GM18907 (cell line): ENCODE measurements around the gene USP8.

Source experiments
- ATAC-seq: cut with Tn5 transposase; IDR thresholded peaks from one replicate; pipeline ENCODE4 v1.9.1; 2021; ENCODE audit warnings: mild to moderate bottlenecking, moderate library complexity; ENCODE audit not compliant: unreplicated experiment

Gene USP8

DNA sequence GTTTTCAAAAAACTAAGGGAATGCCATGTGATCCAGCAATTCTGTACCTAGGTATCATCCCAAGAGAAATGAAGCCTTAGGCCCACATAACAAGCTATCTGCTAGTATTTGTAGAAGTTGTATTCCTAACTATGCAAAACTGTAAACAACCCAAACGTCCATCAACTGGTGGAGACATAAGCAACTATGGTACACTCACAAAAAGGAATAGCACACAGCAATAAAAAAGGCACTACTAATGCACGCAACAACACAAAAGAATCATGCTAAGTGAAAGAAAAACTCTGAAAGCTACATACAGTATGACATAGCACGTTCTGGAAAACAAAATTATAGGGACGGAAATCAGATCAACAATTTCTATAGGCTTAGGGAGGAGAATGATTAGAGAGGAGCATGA is 107.0 kb downstream of the USP8 start:
- no peak for ATAC-seq

- ATAC-seq, result no peak
Measured at GRCh38 chr15:50531766-50532165, 107.6 kb downstream of the USP8 start.

GRCh38 chr15:50542887-50543210 is 118.6 kb downstream of the USP8 start:
- no peak for ATAC-seq

- no peak for ATAC-seq
Measured at GRCh38 chr15:50543556-50543955, 119.4 kb downstream of the USP8 start.

GRCh38 chr15:50544368-50544767 is 120.2 kb downstream of the USP8 start:
- ATAC-seq, result no peak

GRCh38 chr15:50546566-50546965 is 122.4 kb downstream of the USP8 start, which contains the start of gene USP50:
TSS of gene USP50 (minus strand) at chr15:50546666. CDS start at chr15:50546525, 141 bp downstream.
- ATAC-seq, result no peak

DNA sequence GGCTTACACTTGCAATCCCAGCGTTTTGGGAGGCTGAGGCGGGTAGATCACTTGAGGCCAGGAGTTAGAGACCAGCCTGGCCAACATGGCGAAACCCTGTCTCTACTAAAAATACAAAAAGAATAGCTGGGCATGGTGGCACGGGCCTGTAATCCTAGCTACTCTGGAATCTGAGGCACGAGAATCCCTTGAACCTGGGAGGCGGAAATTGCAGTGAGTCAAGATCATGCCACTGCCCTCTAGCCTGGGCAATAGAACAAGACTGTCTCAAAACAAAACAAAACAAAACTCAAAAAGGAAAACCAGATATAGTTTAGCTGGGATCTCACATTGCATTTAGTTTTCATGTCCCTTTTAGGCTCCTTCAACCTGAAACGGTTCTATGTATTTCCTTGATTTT is 125.1 kb downstream of the USP8 start:
- ATAC-seq, result no peak

DNA sequence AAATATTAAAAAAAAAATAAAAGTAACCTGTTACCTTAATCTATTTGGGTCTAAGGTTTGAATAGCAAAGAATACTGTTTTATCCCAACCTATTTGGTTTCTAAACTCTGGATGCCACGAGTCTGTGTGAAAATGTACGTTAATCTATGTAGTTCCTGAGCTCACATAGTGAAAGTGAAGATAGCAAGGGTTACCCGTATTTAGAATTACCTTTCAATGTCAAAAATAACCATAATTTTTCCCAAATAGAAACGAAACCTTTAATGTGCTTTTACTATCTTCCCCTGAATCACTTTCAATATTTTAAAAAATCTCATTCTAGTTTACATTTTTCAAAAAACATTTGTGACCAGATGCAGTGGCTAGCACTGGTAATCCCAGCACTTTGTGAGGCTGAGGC is 128.0 kb downstream of the USP8 start:
- no peak for ATAC-seq

GRCh38 chr15:50556642-50557371 is 132.6 kb downstream of the USP8 start:
- ATAC-seq, result no peak

DNA sequence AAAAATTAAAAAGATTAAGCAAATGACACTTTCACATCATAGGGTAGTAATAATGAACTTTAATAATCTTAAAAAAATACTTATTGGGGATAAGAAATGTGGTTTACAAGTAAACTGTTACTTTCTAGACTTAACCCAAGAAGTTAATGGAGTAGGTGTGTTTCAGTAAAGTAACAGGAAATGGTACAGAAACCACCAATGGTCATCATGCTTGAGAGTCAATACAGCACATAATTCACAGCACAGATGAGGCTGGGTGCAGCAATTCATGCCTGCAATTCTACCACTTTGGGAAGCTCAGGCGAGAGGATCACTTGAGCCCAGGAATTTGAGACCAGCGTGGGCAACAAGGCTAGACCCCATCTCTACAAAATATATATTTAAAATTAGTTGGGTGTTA is 133.8 kb downstream of the USP8 start:
- ATAC-seq, result peak; percentile 50

- ATAC-seq, result no peak
Measured at GRCh38 chr15:50562735-50563640, 138.8 kb downstream of the USP8 start.

DNA sequence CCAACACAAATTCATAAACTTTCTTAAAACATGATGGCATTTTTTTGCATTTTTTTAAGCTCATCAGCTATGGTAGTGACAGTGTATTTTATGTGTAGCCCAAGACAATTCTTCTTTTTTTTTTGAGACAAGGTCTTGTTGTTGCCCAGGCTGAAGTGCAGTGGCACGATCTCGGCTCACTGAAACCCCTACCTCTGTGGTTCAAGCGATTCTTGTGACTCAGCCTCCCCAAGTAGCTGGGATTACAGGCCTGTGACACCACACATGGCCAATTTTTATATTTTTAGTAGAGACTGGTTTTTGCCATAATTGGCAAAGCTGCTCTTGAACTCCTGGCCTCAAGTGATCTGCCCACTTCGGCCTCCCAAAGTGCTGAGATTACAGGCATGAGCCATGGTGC is 139.6 kb downstream of the USP8 start:
- ATAC-seq, result no peak
